ENCODE data around the gene ARCN1. TPM values are rescaled to one million over a fixed set of nuclear protein-coding genes. Genes with fewer than 3 reads are reported as not detected.

ARCN1 gene
- total RNA-seq, 2 donors from 2014 or later: 134 to 180 TPM

Other genes starting within 250 kb of the ARCN1 start
- gene CD3D, start 229.7 kb upstream of the ARCN1 start, total RNA-seq: 100 to 1,000 TPM; 337 to 341 TPM
- 100 to 1,000 TPM in 1 of 2 donors, 10 to 100 TPM in 1; 82.9 to 123 TPM for gene CD3G, start 228.1 kb upstream of the ARCN1 start, total RNA-seq
- gene UBE4A, start 212.8 kb upstream of the ARCN1 start, total RNA-seq: 10 to 100 TPM; 40.6 to 47.8 TPM
- 100 to 1,000 TPM; 231 to 249 TPM for gene ATP5MG, start 170.8 kb upstream of the ARCN1 start, total RNA-seq
- gene KMT2A, start 135.9 kb upstream of the ARCN1 start, total RNA-seq: 10 to 100 TPM; 71.4 to 99.3 TPM
- gene TTC36, start 44.9 kb upstream of the ARCN1 start, total RNA-seq: under 1 TPM; 0.52 to 0.93 TPM
- gene TMEM25, start 41.2 kb upstream of the ARCN1 start, total RNA-seq: 10 to 100 TPM in 1 of 2 donors, 1 to 10 TPM in 1; 9.4 to 20.5 TPM
- 10 to 100 TPM in 1 of 2 donors, 1 to 10 TPM in 1; 8.1 to 14.4 TPM for gene IFT46, start 6.5 kb upstream of the ARCN1 start, total RNA-seq
- 1 to 10 TPM; 5.1 to 5.7 TPM for gene PHLDB1, start 35.2 kb downstream of the ARCN1 start, total RNA-seq
- gene TREH, start 107.2 kb downstream of the ARCN1 start, total RNA-seq: not detected
- gene DDX6, start 218.8 kb downstream of the ARCN1 start, total RNA-seq: 100 to 1,000 TPM; 180 to 239 TPM

All from activated naive CD4-positive, alpha-beta T cell treated with anti-CD3 and anti-CD28 coated beads, Interleukin-2, amount 50 U/mL, for 72 hours (primary cell).